GM21423 (cell line): ENCODE data around the gene DLGAP4.

Source experiments
- ATAC-seq: cut with Tn5 transposase; IDR thresholded peaks from one replicate; pipeline ENCODE4 v1.9.1; 2021; ENCODE audit warnings: mild to moderate bottlenecking, moderate library complexity; ENCODE audit not compliant: unreplicated experiment

DLGAP4 gene

GRCh38 chr20:36273414-36274180 lies 32.5 kb upstream of the DLGAP4 start:
- no peak for ATAC-seq

GRCh38 chr20:36274181-36274841 lies 31.8 kb upstream of the DLGAP4 start:
- ATAC-seq: no peak

GRCh38 chr20:36275011-36275410 lies 31.1 kb upstream of the DLGAP4 start:
- ATAC-seq: no peak

GRCh38 chr20:36275441-36276189 lies 30.5 kb upstream of the DLGAP4 start:
- ATAC-seq: no peak

- ATAC-seq: no peak
These were observed 28.6 kb upstream of the DLGAP4 start for GRCh38 chr20:36277546-36277945.

- no peak for ATAC-seq
These were observed 26.8 kb upstream of the DLGAP4 start for GRCh38 chr20:36279362-36279761.

- ATAC-seq: no peak
These were observed 26.4 kb upstream of the DLGAP4 start for GRCh38 chr20:36279776-36280175.

GRCh38 chr20:36281785-36282380 lies 24.3 kb upstream of the DLGAP4 start:
- ATAC-seq: no peak

- no peak for ATAC-seq
These were observed 21.4 kb upstream of the DLGAP4 start for GRCh38 chr20:36284751-36285150.

- no peak for ATAC-seq
These were observed 20.2 kb upstream of the DLGAP4 start for GRCh38 chr20:36285746-36286447.

- ATAC-seq: no peak
These were observed 8.5 kb upstream of the DLGAP4 start for GRCh38 chr20:36297656-36298055.

GRCh38 chr20:36298061-36298460 lies 8.1 kb upstream of the DLGAP4 start:
- ATAC-seq: no peak

- ATAC-seq: no peak
These were observed 7.3 kb upstream of the DLGAP4 start for GRCh38 chr20:36298795-36299339.

GRCh38 chr20:36299459-36299858 lies 6.7 kb upstream of the DLGAP4 start:
- no peak for ATAC-seq

GRCh38 chr20:36301359-36302119 lies 4.6 kb upstream of the DLGAP4 start:
- ATAC-seq: no peak

GRCh38 chr20:36303020-36303595 lies 3.0 kb upstream of the DLGAP4 start:
- ATAC-seq: no peak

GRCh38 chr20:36303831-36304230 lies 2.3 kb upstream of the DLGAP4 start:
- ATAC-seq: no peak

- no peak for ATAC-seq
These were observed 1.2 kb upstream of the DLGAP4 start for GRCh38 chr20:36304786-36305495.
